ENCODE results near the gene SEC61G. TPM values are rescaled to one million over a fixed set of nuclear protein-coding genes. Genes with fewer than 3 reads are reported as not detected.

SEC61G gene
- polyA plus RNA-seq, 1 of the 3 experiments (the other 2 are of a cell fraction), result 229 TPM

GRCh38 chr7:54738737-54739136, 20.3 kb downstream of the SEC61G start (continued):
- TF ChIP-seq RCOR1 (IDR thresholded peaks at IDR 0.05; ENCODE audit: low read length) (peak; percentile 93), SIN3A (IDR thresholded peaks at IDR 0.05; ENCODE audit: borderline replicate concordance, low read depth, low read length) (0 out of 2 replicates have a peak, but pooled peaks have one; percentile 34), JUND (IDR thresholded peaks at IDR 0.05) (peak; percentile 50; the same call in 1 of the 2 replicates), CHD2 (IDR thresholded peaks at IDR 0.05; ENCODE audit: low read length, partially characterized antibody) (peak; percentile 59), YY1 (IDR thresholded peaks at IDR 0.05; ENCODE audit: low read depth) (no peak), TEAD4 (IDR thresholded peaks at IDR 0.05; ENCODE audit: borderline replicate concordance, insufficient read depth) (no peak), SMC3 (IDR thresholded peaks at IDR 0.05; ENCODE audit: low read depth, low read length) (no peak), USF2 (IDR thresholded peaks at IDR 0.05; ENCODE audit: borderline replicate concordance, low read depth, low read length) (no peak), MAX (IDR thresholded peaks at IDR 0.05; ENCODE audit: low read depth) (no peak), RXRA (IDR thresholded peaks at IDR 0.05; ENCODE audit: borderline replicate concordance, low read depth) (no peak), EZH2phosphoT487 (IDR thresholded peaks at IDR 0.05; ENCODE audit: borderline replicate concordance, low read depth) (no peak), TCF12 (IDR thresholded peaks at IDR 0.05) (peak; percentile 99), ZBTB33 (IDR thresholded peaks at IDR 0.05; ENCODE audit: borderline replicate concordance, low read depth) (no peak)

GRCh38 chr7:54729107-54729506, 29.9 kb downstream of the SEC61G start:
- POLR2A ChIA-PET, result no interaction called here
- H3K9ac ChIP-seq, result no peak overlapping the region
- no peak overlapping the region for H3K4me2 ChIP-seq
- no peak overlapping the region for H3K4me3 ChIP-seq (ENCODE audit: low read depth in 2 of 2, low read length in 1 of 2)
- H3K9me2 ChIP-seq, result no peaks in the 10 kb centered on the region
- H3K4me1 ChIP-seq (ENCODE audit: control insufficient read depth in 1 of 2, insufficient read depth in 2 of 2, low read depth in 1 of 2, low read length in 1 of 2), result no peaks in the 10 kb centered on the region
- H3K27me3 ChIP-seq (ENCODE audit: insufficient read depth), result no peaks in the 10 kb centered on the region
- no peaks in the 10 kb centered on the region for H3K36me3 ChIP-seq (replicated peaks in 1 of 2; ENCODE audit: control insufficient read depth in 1 of 2, insufficient read depth in 2 of 2, low read length in 1 of 2)
- H4K20me1 ChIP-seq (ENCODE audit: insufficient read depth), result no peaks in the 10 kb centered on the region
- 61% methylated on average over 1 of the region's 1 CpG for WGBS (ENCODE audit: low lambda C conversion rate)
- no peak overlapping the region for H3K27ac ChIP-seq (ENCODE audit: low read depth in 2 of 2, low read length in 1 of 2)
- H3F3A ChIP-seq (replicated peaks; ENCODE audit: insufficient read depth), result no peaks in the 10 kb centered on the region
- CTCF ChIA-PET, result no interaction called here
- H3K9me3 ChIP-seq, result no peaks in the 10 kb centered on the region
- DNase-seq, result no peak
- no peak overlapping the region for H2AFZ ChIP-seq (ENCODE audit: low read depth)
- no peak for TF ChIP-seq MEF2A (IDR thresholded peaks at IDR 0.05; ENCODE audit: borderline replicate concordance, low read depth)
- H3K79me2 ChIP-seq (ENCODE audit: insufficient read depth), result no peaks in the 10 kb centered on the region

- H3K36me3 ChIP-seq (replicated peaks in 1 of 2; ENCODE audit: control insufficient read depth in 1 of 2, insufficient read depth in 2 of 2, low read length in 1 of 2), result no peaks in the 10 kb centered on the region
- TF ChIP-seq POLR2AphosphoS5 (IDR thresholded peaks at IDR 0.05; ENCODE audit: low read depth, low read length), result no peak
- TF ChIP-seq EP300 (IDR thresholded peaks at IDR 0.05; ENCODE audit: borderline replicate concordance in 1 of 2, low read depth in 1 of 2, low read length in 1 of 2), result no peak
- no peak for TF ChIP-seq ZBTB33 (IDR thresholded peaks at IDR 0.05; ENCODE audit: borderline replicate concordance, low read depth)
- no peak for TF ChIP-seq RFX5 (IDR thresholded peaks at IDR 0.05; ENCODE audit: low read length)
- TF ChIP-seq MAX (IDR thresholded peaks at IDR 0.05; ENCODE audit: low read depth), result no peak
- TF ChIP-seq GABPA (IDR thresholded peaks at IDR 0.05; ENCODE audit: low read depth), result no peak
- TF ChIP-seq TCF12 (IDR thresholded peaks at IDR 0.05), result no peak
- TF ChIP-seq FOXM1 (IDR thresholded peaks at IDR 0.05; ENCODE audit: low read depth), result no peak
- TF ChIP-seq JUND (IDR thresholded peaks at IDR 0.05), result no peak
- TF ChIP-seq NRF1 (IDR thresholded peaks at IDR 0.05; ENCODE audit: low read depth, low read length), result no peak
- no peak for TF ChIP-seq CHD2 (IDR thresholded peaks at IDR 0.05; ENCODE audit: low read length, partially characterized antibody)
- no peak for TF ChIP-seq MEF2A (IDR thresholded peaks at IDR 0.05; ENCODE audit: borderline replicate concordance, low read depth)
- no peak for TF ChIP-seq USF2 (IDR thresholded peaks at IDR 0.05; ENCODE audit: borderline replicate concordance, low read depth, low read length)
Observed at GRCh38 chr7:54728411-54728810, 30.6 kb downstream of the SEC61G start.

More at GRCh38 chr7:54728411-54728810, 30.6 kb downstream of the SEC61G start:
- no peak overlapping the region for H3K4me2 ChIP-seq
- H3K4me3 ChIP-seq (ENCODE audit: low read depth in 2 of 2, low read length in 1 of 2), result no peak overlapping the region
- no peak overlapping the region for H3K27ac ChIP-seq (ENCODE audit: low read depth in 2 of 2, low read length in 1 of 2)
- H3K4me1 ChIP-seq (ENCODE audit: control insufficient read depth in 1 of 2, insufficient read depth in 2 of 2, low read depth in 1 of 2, low read length in 1 of 2), result no peaks in the 10 kb centered on the region
- ChIA-PET POLR2A (no interaction called here), CTCF (no interaction called here)
- H2AFZ ChIP-seq (ENCODE audit: low read depth), result no peak overlapping the region
- no peak overlapping the region for H3K9ac ChIP-seq
- no peaks in the 10 kb centered on the region for H3K27me3 ChIP-seq (ENCODE audit: insufficient read depth)
- no peaks in the 10 kb centered on the region for H3K9me3 ChIP-seq
- H3K9me2 ChIP-seq, result no peaks in the 10 kb centered on the region
- no peaks in the 10 kb centered on the region for H3F3A ChIP-seq (replicated peaks; ENCODE audit: insufficient read depth)
- H3K79me2 ChIP-seq (ENCODE audit: insufficient read depth), result no peaks in the 10 kb centered on the region
- H4K20me1 ChIP-seq (ENCODE audit: insufficient read depth), result no peaks in the 10 kb centered on the region
- 34% methylated on average over 4 of the region's 4 CpGs for WGBS (ENCODE audit: low lambda C conversion rate)
- no peak for DNase-seq
